Fibroblast of lung (primary cell): Measurements from ENCODE around the gene CRTAC1.

Experiments
- EZH2 ChIP-seq: IDR thresholded peaks from 2 replicates; pipeline ENCODE4 v1.5.1; 2012; ENCODE audit warnings: low read length, control low read depth, mild to moderate bottlenecking; ENCODE audit errors: missing control alignments
- TF ChIP-seq, protein P1 (sequence below), 2 donors: IDR thresholded peaks in 1 of 2; conservative IDR thresholded peaks in 1 of 2; 1 replicate in 1 of 2; 2 replicates in 1 of 2; pipeline ENCODE4 v1.5.1; 2011 to 2012; ENCODE audit warnings: low read length in 2 of 2, control low read depth in 1 of 2, inconsistent platforms in 1 of 2, low read depth in 1 of 2, mild to moderate bottlenecking in 1 of 2

- TF ChIP-seq, protein P1, sequence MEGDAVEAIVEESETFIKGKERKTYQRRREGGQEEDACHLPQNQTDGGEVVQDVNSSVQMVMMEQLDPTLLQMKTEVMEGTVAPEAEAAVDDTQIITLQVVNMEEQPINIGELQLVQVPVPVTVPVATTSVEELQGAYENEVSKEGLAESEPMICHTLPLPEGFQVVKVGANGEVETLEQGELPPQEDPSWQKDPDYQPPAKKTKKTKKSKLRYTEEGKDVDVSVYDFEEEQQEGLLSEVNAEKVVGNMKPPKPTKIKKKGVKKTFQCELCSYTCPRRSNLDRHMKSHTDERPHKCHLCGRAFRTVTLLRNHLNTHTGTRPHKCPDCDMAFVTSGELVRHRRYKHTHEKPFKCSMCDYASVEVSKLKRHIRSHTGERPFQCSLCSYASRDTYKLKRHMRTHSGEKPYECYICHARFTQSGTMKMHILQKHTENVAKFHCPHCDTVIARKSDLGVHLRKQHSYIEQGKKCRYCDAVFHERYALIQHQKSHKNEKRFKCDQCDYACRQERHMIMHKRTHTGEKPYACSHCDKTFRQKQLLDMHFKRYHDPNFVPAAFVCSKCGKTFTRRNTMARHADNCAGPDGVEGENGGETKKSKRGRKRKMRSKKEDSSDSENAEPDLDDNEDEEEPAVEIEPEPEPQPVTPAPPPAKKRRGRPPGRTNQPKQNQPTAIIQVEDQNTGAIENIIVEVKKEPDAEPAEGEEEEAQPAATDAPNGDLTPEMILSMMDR (conservative IDR thresholded peaks at IDR 0.05 in 1 of 2, IDR thresholded peaks at IDR 0.05 in 1 of 2; ENCODE audit: low read depth in 1 of 2, low read length in 2 of 2), result no peak
- no peak for TF ChIP-seq EZH2
Measured at GRCh38 chr10:97931041-97931440, 99.4 kb downstream of the CRTAC1 start.
